GM12878 (cell line): Measurements from ENCODE around the gene DOLPP1. TPM values are rescaled to one million over a fixed set of nuclear protein-coding genes. Genes with fewer than 3 reads are reported as not detected.

Source experiments
- ATAC-seq: fragments of 200-7000 bp; cut with Tn5 transposase; 3 replicates; pipeline ENCODE4 v1.9.1; 2020; ENCODE audit warnings: mild to moderate bottlenecking, moderate library complexity
- BruUV-seq: library from RNA; stranded (reverse); fragments of 400-500 nt; replicated peaks from 2 replicates; lab custom pipeline; 2021; lab: Mats Ljungman, UMichigan
- CTCF ChIA-PET: fragments of 300-600 bp; sonication (Branson Sonifier 250); formaldehyde crosslinking; extraction: SDS; loops from one replicate; lab custom pipeline; 2021; ENCODE audit warnings: inconsistent platforms; lab: Yijun Ruan, JAX
- POLR2A ChIA-PET: fragments of 350-600 bp; formaldehyde crosslinking; extraction: SDS; loops from one replicate; lab custom pipeline; 2021; ENCODE audit warnings: inconsistent platforms; lab: Charles Lee
- RAD21 ChIA-PET: fragments of 300-600 bp; sonication (Branson Sonifier 250); formaldehyde crosslinking; loops from one replicate; lab custom pipeline; 2023; ENCODE audit warnings: antibody characterized with exemption; ENCODE audit not compliant: unreplicated experiment; lab: Charles Lee
- SMC1A ChIA-PET: fragments of 300-600 bp; sonication (Branson Sonifier 250); formaldehyde crosslinking; loops from one replicate; lab custom pipeline; 2023; ENCODE audit not compliant: unreplicated experiment, uncharacterized antibody; lab: Charles Lee
- DNase-seq: peaks from one replicate; pipeline ENCODE4 v3.0.0-alpha.2; 2011; ENCODE audit warnings: low read depth, low spot score
- FAIRE-seq: peaks from 3 replicates; lab custom pipeline; 2011; peaks lifted over from hg19 to GRCh38; lab: Jason Lieb, UNC
- H2AFZ ChIP-seq: 2 replicates; pipeline ENCODE4 v1.6.0; 2011; ENCODE audit warnings: low read depth, low read length, control low read depth; ENCODE audit not compliant: control insufficient read depth
- H3K27ac ChIP-seq: 2 replicates; pipeline ENCODE4 v1.5.1; 2011; ENCODE audit warnings: control low read depth; ENCODE audit not compliant: control insufficient read depth, insufficient read depth
- H3K27me3 ChIP-seq, 2 experiments: replicated peaks in 1 of 2; 2 replicates each; pipeline versions ENCODE4 v1.6.0 to v1.6.1; 2011; ENCODE audit warnings: low read length in 1 of 2; ENCODE audit not compliant: control insufficient read depth in 2 of 2, insufficient read depth in 2 of 2
- H3K36me3 ChIP-seq, 2 experiments: 2 replicates each; pipeline ENCODE4 v1.5.1; 2011; ENCODE audit warnings: low read length in 1 of 2; ENCODE audit not compliant: control insufficient read depth in 2 of 2, insufficient read depth in 2 of 2
- H3K4me1 ChIP-seq: 2 replicates; pipeline ENCODE4 v1.6.1; 2011; ENCODE audit warnings: mild to moderate bottlenecking, low read length, moderate library complexity, mixed read lengths; ENCODE audit not compliant: control insufficient read depth, insufficient read depth
- H3K4me2 ChIP-seq: 2 replicates; pipeline ENCODE4 v1.6.0; 2011; ENCODE audit warnings: control low read depth; ENCODE audit not compliant: control insufficient read depth, insufficient read depth
- H3K4me3 ChIP-seq: fragments of 200-600 bp; sonication (generic); 2 replicates; pipeline ENCODE4 v1.5.1; 2016
- H3K79me2 ChIP-seq: 2 replicates; pipeline ENCODE4 v1.6.0; 2011; ENCODE audit warnings: low read length; ENCODE audit not compliant: control insufficient read depth, insufficient read depth
- H3K9ac ChIP-seq: 2 replicates; pipeline ENCODE4 v1.8.0; 2011; ENCODE audit warnings: low read length, control low read depth, mixed read lengths; ENCODE audit not compliant: control insufficient read depth, insufficient read depth
- H3K9me3 ChIP-seq: replicated peaks from 3 replicates; pipeline ENCODE4 v1.5.1; 2011; ENCODE audit warnings: mild to moderate bottlenecking, low read length; ENCODE audit not compliant: control insufficient read depth, insufficient read depth
- H4K20me1 ChIP-seq: 2 replicates; pipeline ENCODE4 v1.6.0; 2011; ENCODE audit not compliant: control insufficient read depth, insufficient read depth
- ATF3 ChIP-seq: IDR thresholded peaks from 2 replicates; pipeline ENCODE4 v1.6.1; 2011; ENCODE audit warnings: low read depth, mild to moderate bottlenecking, low read length, moderate library complexity, borderline replicate concordance; ENCODE audit errors: extremely low read depth
- BMI1 ChIP-seq: fragments of 450-650 bp; IDR thresholded peaks from 2 replicates; pipeline ENCODE4 v1.6.1; 2016; ENCODE audit warnings: mild to moderate bottlenecking, moderate library complexity, borderline replicate concordance
- FOS ChIP-seq: IDR thresholded peaks from 3 replicates; pipeline ENCODE4 v1.6.1; 2011; ENCODE audit warnings: borderline replicate concordance; ENCODE audit not compliant: insufficient read length; ENCODE audit errors: extremely low read depth
- IKZF1 ChIP-seq: fragments of 450-650 bp; conservative IDR thresholded peaks from 2 replicates; pipeline ENCODE4 v1.6.1; 2017; ENCODE audit warnings: antibody characterized with exemption, mild to moderate bottlenecking
- JUND ChIP-seq: IDR thresholded peaks from 2 replicates; pipeline ENCODE4 v1.6.1; 2012; ENCODE audit warnings: low read depth, mild to moderate bottlenecking, low read length, improper control_type of control experiment, moderate library complexity
- MTA3 ChIP-seq: IDR thresholded peaks from 2 replicates; pipeline ENCODE4 v1.6.1; 2012; ENCODE audit warnings: low read length, inconsistent platforms, borderline replicate concordance
- PAX5 ChIP-seq: IDR thresholded peaks from 2 replicates; pipeline ENCODE4 v1.6.1; 2011; ENCODE audit warnings: low read depth, low read length, borderline replicate concordance
- POLR2AphosphoS2 ChIP-seq: IDR thresholded peaks from 2 replicates; pipeline ENCODE4 v1.6.1; 2011; ENCODE audit warnings: low read depth, mild to moderate bottlenecking, low read length, improper control_type of control experiment, moderate library complexity
- RAD21 ChIP-seq: IDR thresholded peaks from 2 replicates; pipeline ENCODE4 v1.6.1; 2011; ENCODE audit warnings: mild to moderate bottlenecking, low read depth, low read length, moderate library complexity; ENCODE audit not compliant: insufficient read depth
- STAT1 ChIP-seq: fragments of 450-650 bp; conservative IDR thresholded peaks from 2 replicates; pipeline ENCODE4 v1.6.1; 2014; ENCODE audit warnings: antibody characterized with exemption, mild to moderate bottlenecking
- STAT3 ChIP-seq: IDR thresholded peaks from 2 replicates; pipeline ENCODE4 v1.6.1; 2011; ENCODE audit warnings: low read depth, low read length, improper control_type of control experiment
- WGBS: methylation state at CpG from one replicate; pipeline ENCODE4 v1.1.6; 2016; ENCODE audit warnings: low lambda C conversion rate; ENCODE audit not compliant: insufficient replicate concordance, insufficient coverage; ENCODE audit errors: missing lambda C conversion rate; 5-methylcytosine and 5-hydroxymethylcytosine counted together
- in situ Hi-C: fragments of 300-500 bp; cut with MboI; formaldehyde crosslinking; loops from 9 replicates; pipeline ENCODE4 v1.14.3; 2018; ENCODE audit warnings: mixed read lengths
- intact Hi-C: fragments of 100-400 bp; cut with micrococcal nuclease; formaldehyde crosslinking; loops from one replicate; pipeline ENCODE4 v1.14.2; 2022; ENCODE audit not compliant: unreplicated experiment
- polyA plus RNA-seq, 11 experiments: library from polyadenylated mRNA; depleted of rRNA in 4 of 11; unstranded in 6 of 11; stranded (reverse) in 5 of 11; fragments of >200 nt; fragmentation: Nextera tagmentation in 4 of 11; fragmentation: Illumina TruSeq in 1 of 11; extraction: Ambion mirVana in 4 of 11; extraction: Trizol in 1 of 11; gene quantifications; 1 replicate in 1 of 11; 2 replicates in 10 of 11; pipeline versions ENCODE4 v1.2.1 to v1.2.3, GENCODE V29; 2011 to 2016; ENCODE audit warnings: inconsistent platforms in 2 of 11, missing spikeins in 2 of 11, low read depth in 1 of 11
- total RNA-seq, 4 experiments: library from RNA; depleted of rRNA in 3 of 4; stranded (reverse); fragments of >200 nt in 3 of 4; fragmentation: Illumina TruSeq in 1 of 4; extraction: Trizol in 1 of 4; gene quantifications; 2 replicates each; pipeline versions ENCODE4 v1.2.1 to v1.2.3, GENCODE V29; 2013 to 2021

Gene DOLPP1
- total and polyA plus RNA-seq, 10 of the 15 experiments (the other 5 are each of a cell fraction or from before 2014, with no cell fraction given) = 0.76 to 19.9 (median 13.4) TPM

GRCh38 chr9:129084087-129084486, 3.2 kb downstream of the DOLPP1 start (continued):
- TF ChIP-seq STAT3 (no peak), POLR2AphosphoS2 (no peak), RAD21 (no peak)

GRCh38 chr9:129089246-129089645, 8.3 kb downstream of the DOLPP1 start:
- no TSS peak for BruUV-seq
- in situ Hi-C loops (no loop called here), intact Hi-C loops (no loop called here)
- 97% methylated on average over 15 of the region's 15 CpGs for WGBS
- H3K4me1 ChIP-seq = no peaks in the 10 kb centered on the region
- H2AFZ ChIP-seq = no peak overlapping the region
- SMC1A ChIA-PET = no interaction called here
- no peaks in the 10 kb centered on the region for H3K27me3 ChIP-seq
- DNase-seq = no peak
- H3K4me3 ChIP-seq = no peak overlapping the region
- H3K9ac ChIP-seq = no peak overlapping the region
- no peaks in the 10 kb centered on the region for H3K9me3 ChIP-seq
- no peaks in the 10 kb centered on the region for H4K20me1 ChIP-seq
- TF ChIP-seq FOS = no peak
- TF ChIP-seq ATF3 = no peak
- no peak for TF ChIP-seq MTA3
- no peak for TF ChIP-seq IKZF1
- no peak for TF ChIP-seq POLR2AphosphoS2
- TF ChIP-seq PAX5 = no peak
- no peak for TF ChIP-seq JUND
- TF ChIP-seq BMI1 = no peak
- TF ChIP-seq STAT1 = no peak
- TF ChIP-seq, all 136 proteins: peak for 0
- Histone ChIP-seq H3K4me2 (no peak overlapping the region), H3K27ac (no peak overlapping the region), H3K36me3 (peaks cover 5 to 23% of the 10 kb centered on the region in 2 experiments), H3K79me2 (no peaks in the 10 kb centered on the region; the same call in 1 of the 2 replicates)
- ChIA-PET RAD21 (no interaction called here), POLR2A (no interaction called here), CTCF (no interaction called here)
- ATAC-seq (no peak), FAIRE-seq (no peak)
